GM12875 (cell line): ENCODE data around the gene ATP2A1.

Source experiments
- H3K4me3 ChIP-seq: one replicate; pipeline ENCODE4 v1.5.1; 2011; ENCODE audit warnings: low read depth, low read length, control low read depth
- TF ChIP-seq, protein P1 (sequence below): IDR thresholded peaks from 2 replicates; pipeline ENCODE4 v1.5.1; 2011; ENCODE audit warnings: low read depth, mild to moderate bottlenecking, control low read depth, inconsistent platforms, low read length, moderate library complexity, borderline replicate concordance; ENCODE audit not compliant: insufficient read depth

Gene ATP2A1

DNA sequence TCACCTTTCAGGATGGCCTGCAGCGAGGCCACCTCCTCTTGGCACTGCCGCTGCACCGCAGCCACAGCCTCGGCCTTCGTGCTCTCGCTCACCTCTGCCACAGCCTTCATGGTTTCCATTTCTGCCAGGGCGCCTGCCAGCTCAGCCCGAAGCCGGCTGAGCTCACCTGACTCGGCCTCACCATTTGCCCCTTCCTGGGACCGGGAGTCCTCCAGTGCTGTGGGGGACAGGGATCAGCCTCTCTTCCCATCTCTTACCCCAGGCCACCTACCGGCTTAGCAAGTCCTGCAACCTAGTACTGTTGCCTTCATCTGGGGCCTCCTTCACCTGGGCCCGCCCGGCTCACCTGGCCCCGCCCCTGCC, 46.1 kb downstream of the ATP2A1 start:
- TF ChIP-seq, protein P1, sequence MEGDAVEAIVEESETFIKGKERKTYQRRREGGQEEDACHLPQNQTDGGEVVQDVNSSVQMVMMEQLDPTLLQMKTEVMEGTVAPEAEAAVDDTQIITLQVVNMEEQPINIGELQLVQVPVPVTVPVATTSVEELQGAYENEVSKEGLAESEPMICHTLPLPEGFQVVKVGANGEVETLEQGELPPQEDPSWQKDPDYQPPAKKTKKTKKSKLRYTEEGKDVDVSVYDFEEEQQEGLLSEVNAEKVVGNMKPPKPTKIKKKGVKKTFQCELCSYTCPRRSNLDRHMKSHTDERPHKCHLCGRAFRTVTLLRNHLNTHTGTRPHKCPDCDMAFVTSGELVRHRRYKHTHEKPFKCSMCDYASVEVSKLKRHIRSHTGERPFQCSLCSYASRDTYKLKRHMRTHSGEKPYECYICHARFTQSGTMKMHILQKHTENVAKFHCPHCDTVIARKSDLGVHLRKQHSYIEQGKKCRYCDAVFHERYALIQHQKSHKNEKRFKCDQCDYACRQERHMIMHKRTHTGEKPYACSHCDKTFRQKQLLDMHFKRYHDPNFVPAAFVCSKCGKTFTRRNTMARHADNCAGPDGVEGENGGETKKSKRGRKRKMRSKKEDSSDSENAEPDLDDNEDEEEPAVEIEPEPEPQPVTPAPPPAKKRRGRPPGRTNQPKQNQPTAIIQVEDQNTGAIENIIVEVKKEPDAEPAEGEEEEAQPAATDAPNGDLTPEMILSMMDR = 0 out of 2 replicates have a peak, but pooled peaks have one; percentile 4
- H3K4me3 ChIP-seq = peak overlapping the region; percentile 86

DNA sequence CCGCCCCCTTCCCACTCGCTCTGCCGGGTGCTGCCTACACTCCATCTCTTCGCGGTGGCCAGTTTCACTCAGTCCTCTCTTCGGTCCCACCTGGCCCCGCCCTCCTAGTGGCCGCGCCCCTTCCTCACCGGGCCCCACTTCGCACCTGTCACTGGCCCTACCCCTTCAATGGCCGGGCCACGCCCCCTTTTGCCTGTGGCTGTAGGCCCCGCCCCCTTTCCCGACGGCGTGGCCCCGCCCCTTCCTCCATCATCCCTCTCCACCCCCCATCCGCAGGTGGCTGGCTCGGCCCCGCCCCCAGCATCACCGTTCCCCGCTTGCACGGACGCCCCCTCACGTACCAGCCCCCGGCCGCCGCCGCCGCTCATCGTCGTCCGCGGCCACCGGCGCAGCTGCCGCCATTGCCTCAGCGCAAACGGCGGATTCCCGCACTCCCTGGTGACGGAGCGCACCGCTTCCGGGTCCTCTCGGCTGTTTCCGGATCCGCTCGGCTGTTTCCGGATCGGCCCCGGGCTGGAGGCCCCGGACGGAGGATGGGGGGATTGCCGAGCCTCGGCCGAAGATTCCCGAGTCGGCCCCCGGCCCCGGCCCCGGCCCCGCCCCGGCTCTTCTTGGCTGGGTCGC, 46.6 kb downstream of the ATP2A1 start, which contains the start of gene RABEP2:
RABEP2 (minus strand) TSS at position 477 of the 624 bp plus-strand sequence; CDS start at position 402, 75 bp downstream.
- TF ChIP-seq, protein P1 = no peak

DNA sequence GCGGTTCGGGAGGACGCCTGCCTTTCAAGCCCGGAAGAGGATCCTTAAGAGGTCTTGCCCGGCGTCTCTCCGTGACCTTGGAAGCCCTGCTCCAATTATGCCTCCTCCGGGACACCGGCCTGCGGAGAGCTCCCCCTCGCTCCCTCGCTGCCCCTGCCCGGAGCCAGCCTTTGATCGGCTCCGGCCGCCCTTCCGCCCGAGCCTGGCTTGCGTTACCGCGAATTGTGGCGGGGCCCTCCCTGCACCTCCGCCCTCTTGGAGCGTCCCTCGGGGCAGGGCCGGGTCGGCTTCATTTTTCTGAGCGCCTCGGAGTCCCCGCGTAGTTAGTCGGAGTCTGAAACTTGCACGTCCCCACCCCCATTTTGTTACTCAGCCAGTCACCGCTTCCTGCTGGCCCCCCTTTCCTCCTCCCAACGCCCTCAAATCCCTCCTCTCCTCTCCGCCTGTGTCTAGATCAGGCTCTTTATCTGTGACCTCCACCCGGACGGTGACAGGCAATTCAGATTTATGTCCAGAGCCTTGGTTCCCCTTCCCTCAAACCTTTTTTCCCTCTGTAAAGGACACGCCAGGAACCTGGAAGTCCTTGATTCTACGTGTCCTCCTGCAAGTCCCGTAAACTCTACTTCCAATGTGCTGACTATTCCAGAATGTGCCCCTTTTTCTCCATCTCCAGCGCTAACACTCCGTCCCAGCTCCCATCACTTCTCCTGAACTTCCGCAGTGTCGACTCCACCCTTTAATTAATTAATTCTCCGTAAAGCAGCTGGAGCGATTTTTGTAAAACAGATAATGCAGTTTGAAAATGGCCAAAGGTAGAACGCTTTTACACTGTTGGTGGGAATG, 47.3 kb downstream of the ATP2A1 start:
- peak overlapping the region; percentile 86 for H3K4me3 ChIP-seq

More for the DNA sequence above, 46.6 kb downstream of the ATP2A1 start, which contains the start of gene RABEP2:
- peak within 1 kb of the TSS; percentile 86 for H3K4me3 ChIP-seq

DNA sequence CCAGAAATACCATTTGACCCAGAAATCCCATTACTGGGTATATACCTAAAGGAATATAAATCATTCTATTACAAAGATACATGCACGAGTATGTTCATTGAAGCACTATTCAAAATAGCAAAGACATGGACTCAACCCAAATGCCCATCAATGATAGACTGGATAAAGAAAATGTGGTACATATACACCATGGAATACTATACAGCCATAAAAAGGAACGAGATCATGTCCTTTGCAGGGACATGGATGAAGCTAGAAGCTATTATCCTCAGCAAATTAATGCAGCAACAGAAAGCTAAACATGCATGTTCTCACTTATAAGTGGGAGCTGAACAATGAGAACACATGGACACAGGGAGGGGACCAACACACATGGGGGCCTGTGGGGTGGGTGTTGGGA, 48.0 kb downstream of the ATP2A1 start:
- peak overlapping the region; percentile 86 for H3K4me3 ChIP-seq

More for the DNA sequence above, 47.3 kb downstream of the ATP2A1 start:
- TF ChIP-seq, protein P1 = no peak

DNA sequence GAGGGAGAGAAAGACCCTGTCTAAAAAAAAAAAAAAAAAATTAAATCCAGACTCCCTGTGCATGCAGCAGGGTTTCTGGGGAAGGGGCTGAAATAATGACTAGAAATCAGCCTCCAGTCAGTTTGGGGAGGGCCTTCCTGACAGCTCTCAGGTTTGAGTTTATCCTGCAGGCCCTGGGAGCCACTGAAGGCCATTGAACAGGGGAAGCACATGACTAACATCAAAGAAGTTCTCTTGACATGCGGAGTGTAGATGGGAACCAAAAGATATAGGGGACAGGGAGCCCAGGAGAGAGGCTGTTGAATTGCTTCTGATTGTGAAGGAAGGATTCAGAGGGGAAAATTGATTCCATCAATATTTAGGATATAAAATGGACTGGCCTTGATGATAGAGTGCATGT, 49.5 kb downstream of the ATP2A1 start:
- TF ChIP-seq, protein P1 = no peak
- H3K4me3 ChIP-seq = no peak overlapping the region

DNA sequence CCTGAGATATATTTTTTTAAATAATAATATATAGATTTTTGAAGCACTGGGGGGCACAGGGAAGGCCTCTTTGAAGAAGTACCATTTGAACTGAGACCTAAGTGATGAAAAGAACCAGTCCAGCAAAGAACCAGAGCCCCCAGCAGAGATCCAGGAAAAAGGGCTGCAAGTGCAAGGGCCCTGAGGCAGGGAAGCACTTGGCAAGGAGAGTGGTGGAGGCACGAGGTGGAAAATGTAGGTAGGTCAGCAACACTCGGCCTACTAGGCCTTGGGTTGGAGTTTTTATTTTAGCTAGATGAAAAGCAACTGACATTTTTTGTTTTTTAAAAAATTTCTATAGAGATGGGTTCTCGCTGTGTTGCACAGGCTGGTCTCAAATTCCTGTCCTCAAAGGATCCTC, 51.9 kb downstream of the ATP2A1 start:
- TF ChIP-seq, protein P1 = no peak
- no peak overlapping the region for H3K4me3 ChIP-seq

DNA sequence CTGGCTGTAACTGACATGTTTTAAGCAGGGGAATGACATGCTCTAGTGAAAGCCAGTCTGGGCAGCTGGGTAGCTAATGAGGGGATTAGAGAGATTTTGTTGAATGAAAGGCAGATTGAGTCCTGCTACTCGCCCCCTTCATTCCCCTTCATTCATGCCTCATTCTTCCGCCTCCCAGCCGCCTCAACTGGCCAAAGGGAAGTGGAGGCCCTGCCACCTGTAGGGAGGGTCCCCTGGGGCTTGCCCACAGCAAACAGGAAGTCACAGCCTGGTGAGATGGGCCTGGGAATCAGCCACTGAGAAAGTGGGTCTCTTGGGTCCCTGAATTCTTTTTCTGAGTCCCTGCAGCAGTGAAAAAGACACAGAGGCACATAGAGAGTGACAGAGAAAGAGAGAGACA, 52.4 kb downstream of the ATP2A1 start:
- TF ChIP-seq, protein P1 = no peak
- H3K4me3 ChIP-seq = no peak overlapping the region
